B cell (primary cell): ENCODE results near the gene PASD1.

ENCODE experiments used
- CTCF ChIP-seq: fragments of 200-600 bp; IDR thresholded peaks from one replicate; pipeline ENCODE4 v1.8.0; 2022; ENCODE audit warnings: antibody characterized with exemption, mild to moderate bottlenecking
- EZH2 ChIP-seq: IDR thresholded peaks from 2 replicates; pipeline ENCODE4 v1.6.1; 2012; ENCODE audit warnings: borderline replicate concordance, low read depth, mild to moderate bottlenecking, moderate library complexity, low read length; ENCODE audit not compliant: insufficient read depth, poor library complexity, severe bottlenecking

GRCh38 chrX:151676196-151676595 lies 112.7 kb downstream of the PASD1 start:
- TF ChIP-seq EZH2 (no peak), CTCF (no peak)
